Measurements from ENCODE around the gene CSKMT. TPM values are rescaled to one million over a fixed set of nuclear protein-coding genes. Genes with fewer than 3 reads are reported as not detected.

The CSKMT gene
- total and polyA plus RNA-seq, 10 donors: 3.0 to 59.4 (median 15.1) TPM

GRCh38 chr11:62708392-62708791, 43.3 kb downstream of the CSKMT start:
- Histone ChIP-seq H3K4me1 (peaks cover 34 to 87% (median 62%) of the 10 kb centered on the region in 6 donors), H3K4me3 (peak overlapping the region in 7 of 8 donors; percentile 41 to 75 (median 52)), H3K9me3 (no peaks in the 10 kb centered on the region), H3K27me3 (replicated peaks in 1 of 7) (no peaks in the 10 kb centered on the region), H3K36me3 (peaks cover 0 to 34% (median 26%) of the 10 kb centered on the region in 6 donors), H3K27ac (peak overlapping the region; percentile 93 to 99 (median 97))
- TF ChIP-seq POLR2A (IDR thresholded peaks at IDR 0.05) (no peak), CTCF (IDR thresholded peaks at IDR 0.05 in 8 of 11, conservative IDR thresholded peaks at IDR 0.05 in 3 of 11) (no peak), POLR2AphosphoS5 (IDR thresholded peaks at IDR 0.05) (no peak)
- intact Hi-C loops (cut with DNase I; ENCODE audit: low total_unique reads): no loop called here
- DNase-seq: no peak
- 78 to 85% (median 83%) methylated on average over 5 of the region's 5 CpGs for whole genome bisulfite sequencing, 5 donors

GRCh38 chr11:62708793-62709192, 43.7 kb downstream of the CSKMT start:
- intact Hi-C loops (cut with DNase I; ENCODE audit: low total_unique reads): no loop called here
- DNase-seq: peak; percentile 90
- H3K27me3 ChIP-seq (replicated peaks in 1 of 7): no peaks in the 10 kb centered on the region
- peaks cover 0 to 38% (median 30%) of the 10 kb centered on the region in 6 donors for H3K36me3 ChIP-seq
- WGBS, 5 donors: 1 to 5% (median 1%) methylated on average over 7 of the region's 7 CpGs
- peak overlapping the region; percentile 93 to 99 (median 97) for H3K27ac ChIP-seq
- H3K4me3 ChIP-seq: peak overlapping the region; percentile 41 to 75 (median 51)
- TF ChIP-seq POLR2A (IDR thresholded peaks at IDR 0.05): no peak
- TF ChIP-seq POLR2AphosphoS5 (IDR thresholded peaks at IDR 0.05): peak in 1 of 3 donors; percentile 40
- peaks cover 34 to 87% (median 64%) of the 10 kb centered on the region in 6 donors for H3K4me1 ChIP-seq
- H3K9me3 ChIP-seq: no peaks in the 10 kb centered on the region

- no peaks in the 10 kb centered on the region for H3K9me3 ChIP-seq
These were observed 44.3 kb downstream of the CSKMT start for GRCh38 chr11:62709247-62710000.

GRCh38 chr11:62710001-62710345, 44.9 kb downstream of the CSKMT start:
- Histone ChIP-seq H3K27ac (peak overlapping the region; percentile 93 to 99 (median 97)), H3K4me1 (peaks cover 34 to 86% (median 63%) of the 10 kb centered on the region in 6 donors), H3K9me3 (no peaks in the 10 kb centered on the region), H3K4me3 (peak overlapping the region; percentile 37 to 75 (median 51)), H3K27me3 (replicated peaks in 1 of 7) (no peaks in the 10 kb centered on the region), H3K36me3 (peaks cover 0 to 49% (median 41%) of the 10 kb centered on the region in 6 donors)
- intact Hi-C loops (cut with DNase I; ENCODE audit: low total_unique reads): no loop called here
- DNase-seq: no peak
- WGBS, 5 donors: 58 to 67% (median 64%) methylated on average over 7 of the region's 7 CpGs
- no peak for TF ChIP-seq POLR2AphosphoS5 (IDR thresholded peaks at IDR 0.05)
- no peak for TF ChIP-seq POLR2A (IDR thresholded peaks at IDR 0.05)
- no peak for TF ChIP-seq CTCF (IDR thresholded peaks at IDR 0.05 in 8 of 11, conservative IDR thresholded peaks at IDR 0.05 in 3 of 11)

More at GRCh38 chr11:62709247-62710000, 44.3 kb downstream of the CSKMT start:
- DNase-seq: peak; percentile 99
- WGBS, 5 donors: 0 to 2% (median 1%) methylated on average over 35 to 47 of the region's 47 CpGs
- Histone ChIP-seq H3K27me3 (replicated peaks in 1 of 7) (no peaks in the 10 kb centered on the region), H3K4me3 (peak overlapping the region; percentile 41 to 75 (median 51)), H3K27ac (peak overlapping the region; percentile 93 to 99 (median 97)), H3K4me1 (peaks cover 34 to 87% (median 65%) of the 10 kb centered on the region in 6 donors), H3K36me3 (peaks cover 0 to 44% (median 36%) of the 10 kb centered on the region in 6 donors)
- intact Hi-C loops (cut with DNase I; ENCODE audit: low total_unique reads): no loop called here
- TF ChIP-seq CTCF (IDR thresholded peaks at IDR 0.05 in 8 of 11, conservative IDR thresholded peaks at IDR 0.05 in 3 of 11) (peak in 2 of 11 experiments; percentile 23 to 36), POLR2A (IDR thresholded peaks at IDR 0.05) (peak in 1 of 3 donors; percentile 56), POLR2AphosphoS5 (IDR thresholded peaks at IDR 0.05) (peak; percentile 85 to 93 (median 87))
